HL-60 (cell line): ENCODE results near the gene ARL14.

Experiments used
- DNase-seq, 2 experiments: peaks; one replicate each; pipeline ENCODE4 v3.0.0-alpha.2; 2010 to 2020; ENCODE audit warnings: low read depth in 1 of 2, low spot score in 1 of 2
- H3K27ac ChIP-seq: fragments of 250-450 bp; sonication (Bioruptor Pico); replicated peaks from 2 replicates; pipeline ENCODE4 v1.5.1; 2020; ENCODE audit warnings: mild to moderate bottlenecking, moderate library complexity
- H3K27me3 ChIP-seq: fragments of 250-450 bp; sonication (Bioruptor Pico); 2 replicates; pipeline ENCODE4 v1.5.1; 2021; ENCODE audit warnings: mild to moderate bottlenecking, moderate library complexity; ENCODE audit not compliant: insufficient read depth, poor library complexity, severe bottlenecking
- H3K4me3 ChIP-seq: replicated peaks from 2 replicates; pipeline ENCODE4 v1.5.1; 2011; ENCODE audit warnings: mild to moderate bottlenecking, control low read depth, low read length; ENCODE audit not compliant: insufficient read depth
- CTCF ChIP-seq: IDR thresholded peaks from one replicate; pipeline ENCODE4 v1.5.1; 2011; ENCODE audit warnings: low read length, control low read depth, inconsistent platforms; ENCODE audit not compliant: insufficient read depth
- GABPA ChIP-seq: IDR thresholded peaks from 2 replicates; pipeline ENCODE4 v1.6.1; 2012; ENCODE audit warnings: low read depth
- POLR2AphosphoS5 ChIP-seq: IDR thresholded peaks from 2 replicates; pipeline ENCODE4 v1.6.1; 2012; ENCODE audit warnings: low read depth
- SPI1 ChIP-seq: IDR thresholded peaks from 2 replicates; pipeline ENCODE4 v1.6.1; 2012; ENCODE audit warnings: low read depth, mild to moderate bottlenecking, borderline replicate concordance
- TF ChIP-seq, protein P1 (sequence below): IDR thresholded peaks from 2 replicates; pipeline ENCODE4 v1.6.1; 2012; ENCODE audit warnings: low read depth; ENCODE audit not compliant: insufficient replicate concordance

ARL14 gene

DNA sequence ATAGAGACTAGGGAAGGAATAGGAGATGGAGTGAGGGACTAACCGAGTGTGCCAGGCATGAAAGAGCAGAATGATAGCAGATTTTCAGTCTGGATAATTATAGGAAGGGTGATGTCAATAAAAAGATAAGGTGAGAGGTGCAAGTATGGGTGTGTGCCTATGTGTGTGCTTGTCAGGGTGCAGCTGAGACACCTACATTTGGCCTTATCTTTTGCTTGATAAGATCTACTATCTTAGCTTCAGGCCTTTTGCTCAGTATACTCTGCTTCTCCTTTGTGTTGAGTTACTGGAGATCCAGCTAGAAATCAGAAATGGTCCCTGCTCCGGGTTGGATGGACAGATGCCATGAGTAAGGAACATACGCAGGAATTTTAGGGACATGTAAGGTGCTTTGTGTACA is 17.4 kb downstream of the ARL14 start:
- Histone ChIP-seq H3K27ac (no peak overlapping the region), H3K27me3 (peaks cover 8% of the 10 kb centered on the region), H3K4me3 (no peak overlapping the region)
- TF ChIP-seq, protein P1, sequence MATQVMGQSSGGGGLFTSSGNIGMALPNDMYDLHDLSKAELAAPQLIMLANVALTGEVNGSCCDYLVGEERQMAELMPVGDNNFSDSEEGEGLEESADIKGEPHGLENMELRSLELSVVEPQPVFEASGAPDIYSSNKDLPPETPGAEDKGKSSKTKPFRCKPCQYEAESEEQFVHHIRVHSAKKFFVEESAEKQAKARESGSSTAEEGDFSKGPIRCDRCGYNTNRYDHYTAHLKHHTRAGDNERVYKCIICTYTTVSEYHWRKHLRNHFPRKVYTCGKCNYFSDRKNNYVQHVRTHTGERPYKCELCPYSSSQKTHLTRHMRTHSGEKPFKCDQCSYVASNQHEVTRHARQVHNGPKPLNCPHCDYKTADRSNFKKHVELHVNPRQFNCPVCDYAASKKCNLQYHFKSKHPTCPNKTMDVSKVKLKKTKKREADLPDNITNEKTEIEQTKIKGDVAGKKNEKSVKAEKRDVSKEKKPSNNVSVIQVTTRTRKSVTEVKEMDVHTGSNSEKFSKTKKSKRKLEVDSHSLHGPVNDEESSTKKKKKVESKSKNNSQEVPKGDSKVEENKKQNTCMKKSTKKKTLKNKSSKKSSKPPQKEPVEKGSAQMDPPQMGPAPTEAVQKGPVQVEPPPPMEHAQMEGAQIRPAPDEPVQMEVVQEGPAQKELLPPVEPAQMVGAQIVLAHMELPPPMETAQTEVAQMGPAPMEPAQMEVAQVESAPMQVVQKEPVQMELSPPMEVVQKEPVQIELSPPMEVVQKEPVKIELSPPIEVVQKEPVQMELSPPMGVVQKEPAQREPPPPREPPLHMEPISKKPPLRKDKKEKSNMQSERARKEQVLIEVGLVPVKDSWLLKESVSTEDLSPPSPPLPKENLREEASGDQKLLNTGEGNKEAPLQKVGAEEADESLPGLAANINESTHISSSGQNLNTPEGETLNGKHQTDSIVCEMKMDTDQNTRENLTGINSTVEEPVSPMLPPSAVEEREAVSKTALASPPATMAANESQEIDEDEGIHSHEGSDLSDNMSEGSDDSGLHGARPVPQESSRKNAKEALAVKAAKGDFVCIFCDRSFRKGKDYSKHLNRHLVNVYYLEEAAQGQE = no peak
- TF ChIP-seq CTCF = no peak
- no peak for TF ChIP-seq GABPA
- TF ChIP-seq POLR2AphosphoS5 = no peak
- TF ChIP-seq SPI1 = no peak
- no peak for DNase-seq

- TF ChIP-seq POLR2AphosphoS5 (no peak), SPI1 (no peak), CTCF (no peak)
- TF ChIP-seq, protein P1 = no peak
- no peak for DNase-seq
- H3K27me3 ChIP-seq = peaks cover 8% of the 10 kb centered on the region
- no peak overlapping the region for H3K4me3 ChIP-seq
- H3K27ac ChIP-seq = no peak overlapping the region
These were observed 18.0 kb downstream of the ARL14 start for GRCh38 chr3:160695003-160695402.

DNA sequence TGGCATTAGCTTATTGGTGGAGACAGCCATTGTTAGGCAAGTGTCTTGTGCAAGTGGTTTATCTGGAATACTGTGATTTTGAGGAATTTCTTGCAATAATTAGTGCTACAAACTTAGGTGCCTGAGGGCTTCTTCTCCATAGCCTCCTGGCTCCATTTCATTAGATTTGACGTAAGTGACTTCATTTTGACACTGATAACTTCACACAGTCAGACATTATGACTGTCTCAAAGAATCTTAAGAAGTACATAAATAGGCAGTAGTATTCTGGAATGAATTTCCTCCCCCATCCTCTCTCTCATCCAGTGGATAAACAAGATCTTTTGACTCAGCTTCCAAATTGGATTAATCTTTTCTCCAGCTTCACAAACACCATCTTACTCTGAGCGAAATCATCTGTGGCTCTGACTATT is 19.0 kb downstream of the ARL14 start:
- no peak for DNase-seq
- Histone ChIP-seq H3K4me3 (no peak overlapping the region), H3K27ac (no peak overlapping the region), H3K27me3 (peaks cover 8% of the 10 kb centered on the region)
- no peak for TF ChIP-seq CTCF
- TF ChIP-seq, protein P1 = no peak
- TF ChIP-seq GABPA = no peak
- TF ChIP-seq POLR2AphosphoS5 = no peak
- TF ChIP-seq SPI1 = no peak
